WERI-Rb-1 (cell line): ENCODE measurements around the gene TBC1D5.

Source experiments
- DNase-seq: peaks from one replicate; pipeline ENCODE4 v3.0.0-alpha.2; 2020
- H3K27ac ChIP-seq: fragments of 250-450 bp; sonication (Bioruptor Pico); 2 replicates; pipeline ENCODE4 v1.5.1; 2020; ENCODE audit warnings: mild to moderate bottlenecking, moderate library complexity
- H3K27me3 ChIP-seq: fragments of 250-450 bp; sonication (Bioruptor Pico); 2 replicates; pipeline ENCODE4 v1.5.1; 2021; ENCODE audit warnings: mild to moderate bottlenecking, low read depth, moderate library complexity; ENCODE audit not compliant: insufficient read depth, severe bottlenecking
- H3K36me3 ChIP-seq: fragments of 250-450 bp; sonication (Bioruptor Pico); 2 replicates; pipeline ENCODE4 v1.5.1; 2020; ENCODE audit warnings: mild to moderate bottlenecking, moderate library complexity
- H3K4me3 ChIP-seq: 2 replicates; pipeline ENCODE4 v1.5.1; 2011; ENCODE audit warnings: low read depth, mild to moderate bottlenecking, control low read depth, low read length
- H3K9me3 ChIP-seq: fragments of 250-450 bp; sonication (Bioruptor Pico); 2 replicates; pipeline ENCODE4 v1.5.1; 2021; ENCODE audit warnings: mild to moderate bottlenecking, moderate library complexity; ENCODE audit not compliant: severe bottlenecking
- CTCF ChIP-seq: IDR thresholded peaks from 2 replicates; pipeline ENCODE4 v1.5.1; 2011; ENCODE audit warnings: low read depth, mild to moderate bottlenecking, control low read depth, inconsistent platforms, low read length

Gene TBC1D5

GRCh38 chr3:17153209-17153608, 589.2 kb downstream of the TBC1D5 start:
- H3K27me3 ChIP-seq = no peaks in the 10 kb centered on the region
- TF ChIP-seq CTCF = no peak
- H3K9me3 ChIP-seq = peaks cover 2% of the 10 kb centered on the region
- no peaks in the 10 kb centered on the region for H3K36me3 ChIP-seq
- H3K4me3 ChIP-seq = no peak overlapping the region
- no peak overlapping the region for H3K27ac ChIP-seq
- no peak for DNase-seq

- peaks cover 2% of the 10 kb centered on the region for H3K9me3 ChIP-seq
- DNase-seq = no peak
- no peak overlapping the region for H3K4me3 ChIP-seq
- H3K27me3 ChIP-seq = no peaks in the 10 kb centered on the region
- H3K36me3 ChIP-seq = no peaks in the 10 kb centered on the region
- no peak for TF ChIP-seq CTCF
- H3K27ac ChIP-seq = no peak overlapping the region
These were observed 590.6 kb downstream of the TBC1D5 start for GRCh38 chr3:17151598-17152373.

GRCh38 chr3:17149076-17149475, 593.4 kb downstream of the TBC1D5 start:
- no peak overlapping the region for H3K27ac ChIP-seq
- no peaks in the 10 kb centered on the region for H3K27me3 ChIP-seq
- no peak overlapping the region for H3K4me3 ChIP-seq
- H3K9me3 ChIP-seq = peaks cover 2% of the 10 kb centered on the region
- no peaks in the 10 kb centered on the region for H3K36me3 ChIP-seq
- no peak for TF ChIP-seq CTCF
- DNase-seq = no peak

GRCh38 chr3:17144665-17144993, 597.8 kb downstream of the TBC1D5 start:
- H3K27ac ChIP-seq = no peak overlapping the region
- no peak overlapping the region for H3K4me3 ChIP-seq
- DNase-seq = no peak
- TF ChIP-seq CTCF = no peak
- H3K36me3 ChIP-seq = no peaks in the 10 kb centered on the region
- H3K9me3 ChIP-seq = no peaks in the 10 kb centered on the region
- no peaks in the 10 kb centered on the region for H3K27me3 ChIP-seq

- no peak for DNase-seq
- no peak overlapping the region for H3K27ac ChIP-seq
- H3K4me3 ChIP-seq = no peak overlapping the region
- no peaks in the 10 kb centered on the region for H3K9me3 ChIP-seq
- no peaks in the 10 kb centered on the region for H3K36me3 ChIP-seq
- H3K27me3 ChIP-seq = no peaks in the 10 kb centered on the region
- no peak for TF ChIP-seq CTCF
These were observed 598.4 kb downstream of the TBC1D5 start for GRCh38 chr3:17143893-17144664.
